Measurements from ENCODE around the gene SLC12A8. TPM values are rescaled to one million over a fixed set of nuclear protein-coding genes. Genes with fewer than 3 reads are reported as not detected.

SLC12A8 gene
- total and polyA plus RNA-seq, 9 of the 15 experiments (the other 6 are each of a cell fraction or from before 2014, with no cell fraction given) = 0.04 to 0.33 (median 0.09) TPM; not detected in 4

DNA sequence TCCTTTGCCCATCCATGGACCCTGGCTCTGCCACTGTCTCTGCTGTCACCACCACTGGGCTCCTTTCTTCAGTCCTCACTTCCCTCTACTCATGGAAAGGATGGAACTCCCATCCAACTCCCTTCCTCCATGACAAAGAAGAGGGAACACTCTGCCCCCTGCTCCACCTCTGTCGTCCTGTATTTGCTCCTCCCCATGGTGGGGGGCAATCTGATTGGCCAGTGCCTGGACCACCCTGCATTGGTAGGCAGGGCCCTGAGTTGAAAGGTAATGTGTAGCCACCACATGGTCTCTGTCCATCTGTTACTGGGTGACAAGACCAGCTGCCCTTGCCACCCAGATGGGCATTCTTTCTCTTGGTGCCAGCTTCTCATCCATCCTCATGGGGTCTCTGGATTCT, 136.1 kb downstream of the SLC12A8 start:
- H3K27ac ChIP-seq (ENCODE audit: extremely low read depth, low read depth, low read length) = no peak overlapping the region
- no peaks in the 10 kb centered on the region for H3K4me1 ChIP-seq (replicated peaks in 1 of 2; ENCODE audit: control insufficient read depth in 2 of 2, insufficient read depth in 2 of 2, low read length in 2 of 2)

More for the DNA sequence above, 136.1 kb downstream of the SLC12A8 start:
- FAIRE-seq (no peak), ATAC-seq (no peak), DNase-seq (ENCODE audit: extremely low read depth in 1 of 4, low spot score in 3 of 4) (no peak)
- CTCF ChIA-PET (ENCODE audit: low intra/inter-chr PET ratio) = no interaction called here
- Histone ChIP-seq H3K4me2 (ENCODE audit: insufficient read depth, low read length) (no peak overlapping the region), H3K4me3 (no peak overlapping the region), H3K9me3 (replicated peaks; ENCODE audit: control insufficient read depth, insufficient read depth, low read depth, low read length) (no peaks in the 10 kb centered on the region), H3K36me3 (ENCODE audit: control insufficient read depth, insufficient read depth, low read length) (no peaks in the 10 kb centered on the region), H4K20me1 (replicated peaks; ENCODE audit: control insufficient read depth, insufficient read depth, low read length) (no peaks in the 10 kb centered on the region), H3K27me3 (ENCODE audit: control insufficient read depth in 2 of 2, insufficient read depth in 2 of 2, low read length in 2 of 2) (peaks cover 0 to 4% of the 10 kb centered on the region in 2 experiments; a peak in 2 of 5 replicates), H2AFZ (ENCODE audit: low read depth, low read length) (no peak overlapping the region), H3K9ac (ENCODE audit: insufficient read depth in 1 of 2, low read depth in 2 of 2, low read length in 2 of 2) (no peak overlapping the region), H3K79me2 (ENCODE audit: control insufficient read depth, insufficient read depth, low read length) (no peaks in the 10 kb centered on the region), H3K9me1 (ENCODE audit: control insufficient read depth, insufficient read depth, low read length) (no peaks in the 10 kb centered on the region)
- BruUV-seq (replicated peaks) = no TSS peak
- intact Hi-C loops (cut with micrococcal nuclease) = no loop called here
- 0% methylated on average over 1 of the region's 1 CpG for WGBS (ENCODE audit: insufficient coverage, low coverage, missing lambda C conversion rate)
- in situ Hi-C loops (cut with MboI) = no loop called here
- POLR2A ChIA-PET = interaction anchor here (0.9 kb wide), 1 partner anchor 339 kb away, joined by 3 read pairs; no protein-coding TSS in a partner anchor
- TF ChIP-seq ZBTB34 (CRISPR knock-in tag; IDR thresholded peaks at IDR 0.05) (no peak), KAT8 (IDR thresholded peaks at IDR 0.05; ENCODE audit: low read depth) (no peak), FOS (IDR thresholded peaks at IDR 0.05; ENCODE audit: extremely low read depth, insufficient read length) (no peak), ZNF766 (CRISPR knock-in tag; conservative IDR thresholded peaks at IDR 0.05) (no peak), L3MBTL2 (IDR thresholded peaks at IDR 0.05) (no peak), FOSL1 (tag; conservative IDR thresholded peaks at IDR 0.05) (no peak), ZNF77 (CRISPR knock-in tag; IDR thresholded peaks at IDR 0.05) (no peak), CHAMP1 (IDR thresholded peaks at IDR 0.05) (no peak), MXI1 (IDR thresholded peaks at IDR 0.05; ENCODE audit: low read depth, low read length) (no peak), ZNF124 (CRISPR knock-in tag; IDR thresholded peaks at IDR 0.05) (no peak), SAFB2 (IDR thresholded peaks at IDR 0.05; ENCODE audit: borderline replicate concordance, low read depth, low read length, severe bottlenecking) (no peak), PTTG1 (tag; IDR thresholded peaks at IDR 0.05; ENCODE audit: low read depth) (no peak)
- TF ChIP-seq, protein P1, sequence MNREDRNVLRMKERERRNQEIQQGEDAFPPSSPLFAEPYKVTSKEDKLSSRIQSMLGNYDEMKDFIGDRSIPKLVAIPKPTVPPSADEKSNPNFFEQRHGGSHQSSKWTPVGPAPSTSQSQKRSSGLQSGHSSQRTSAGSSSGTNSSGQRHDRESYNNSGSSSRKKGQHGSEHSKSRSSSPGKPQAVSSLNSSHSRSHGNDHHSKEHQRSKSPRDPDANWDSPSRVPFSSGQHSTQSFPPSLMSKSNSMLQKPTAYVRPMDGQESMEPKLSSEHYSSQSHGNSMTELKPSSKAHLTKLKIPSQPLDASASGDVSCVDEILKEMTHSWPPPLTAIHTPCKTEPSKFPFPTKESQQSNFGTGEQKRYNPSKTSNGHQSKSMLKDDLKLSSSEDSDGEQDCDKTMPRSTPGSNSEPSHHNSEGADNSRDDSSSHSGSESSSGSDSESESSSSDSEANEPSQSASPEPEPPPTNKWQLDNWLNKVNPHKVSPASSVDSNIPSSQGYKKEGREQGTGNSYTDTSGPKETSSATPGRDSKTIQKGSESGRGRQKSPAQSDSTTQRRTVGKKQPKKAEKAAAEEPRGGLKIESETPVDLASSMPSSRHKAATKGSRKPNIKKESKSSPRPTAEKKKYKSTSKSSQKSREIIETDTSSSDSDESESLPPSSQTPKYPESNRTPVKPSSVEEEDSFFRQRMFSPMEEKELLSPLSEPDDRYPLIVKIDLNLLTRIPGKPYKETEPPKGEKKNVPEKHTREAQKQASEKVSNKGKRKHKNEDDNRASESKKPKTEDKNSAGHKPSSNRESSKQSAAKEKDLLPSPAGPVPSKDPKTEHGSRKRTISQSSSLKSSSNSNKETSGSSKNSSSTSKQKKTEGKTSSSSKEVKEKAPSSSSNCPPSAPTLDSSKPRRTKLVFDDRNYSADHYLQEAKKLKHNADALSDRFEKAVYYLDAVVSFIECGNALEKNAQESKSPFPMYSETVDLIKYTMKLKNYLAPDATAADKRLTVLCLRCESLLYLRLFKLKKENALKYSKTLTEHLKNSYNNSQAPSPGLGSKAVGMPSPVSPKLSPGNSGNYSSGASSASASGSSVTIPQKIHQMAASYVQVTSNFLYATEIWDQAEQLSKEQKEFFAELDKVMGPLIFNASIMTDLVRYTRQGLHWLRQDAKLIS (CRISPR knock-in tag; IDR thresholded peaks at IDR 0.05) = no peak
